NCI-H1105 (cell line): Measurements from ENCODE around the gene SF3B6.

ENCODE experiments used
- DNase-seq: peaks from one replicate; lab custom pipeline; 2025; lab: John Stamatoyannopoulos, UW

Gene SF3B6

GRCh38 chr2:24018241-24018640 lies 57.9 kb downstream of the SF3B6 start:
- DNase-seq: no peak

DNA sequence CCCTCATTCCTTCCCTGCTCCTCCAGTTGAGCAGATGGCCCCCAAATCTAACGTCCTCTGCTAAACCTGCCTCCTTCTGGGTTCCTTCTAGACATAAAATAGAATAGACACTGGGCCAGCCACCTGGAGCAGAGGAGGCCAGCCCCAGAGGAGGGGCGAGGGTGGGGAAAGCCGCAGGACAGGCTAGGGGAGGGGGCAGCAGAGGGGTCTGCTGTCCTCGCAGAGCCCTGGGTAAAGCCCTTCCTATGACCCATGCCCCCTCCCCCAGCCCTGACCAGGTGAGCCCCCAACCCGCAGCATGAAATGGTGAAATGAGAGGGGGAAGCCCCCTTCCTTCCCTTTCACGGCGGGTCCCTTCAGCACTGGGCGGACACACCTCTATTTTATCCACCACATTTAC lies 58.4 kb downstream of the SF3B6 start:
- DNase-seq: no peak
